ENCODE measurements around the gene LINGO3. TPM values are rescaled to one million over a fixed set of nuclear protein-coding genes. Genes with fewer than 3 reads are reported as not detected.

Gene LINGO3
- total RNA-seq, 1 experiment from 2014 or later = 2.0 TPM

- POLR2A ChIA-PET = no interaction called here
- Mint-ChIP-seq H3K4me1 (peaks cover 1% of the 10 kb centered on the region), H3K9me3 (no peaks in the 10 kb centered on the region), H3K36me3 (no peaks in the 10 kb centered on the region), H3K27me3 (ENCODE audit: low read depth) (peaks cover 8% of the 10 kb centered on the region), H3K27ac (no peak overlapping the region), H3K4me3 (no peak overlapping the region)
- DNase-seq (ENCODE audit: low spot score) (no peak), ATAC-seq (no peak)
- CTCF ChIA-PET = interaction anchor here (1.0 to 2.0 kb wide), 4 partner anchors 13 to 37 kb away, joined by 3 to 7 read pairs (median 5); no protein-coding TSS in a partner anchor
- TF ChIP-seq MXD4 (CRISPR knock-in tag; IDR thresholded peaks at IDR 0.05; ENCODE audit: borderline replicate concordance) (no peak), ZNF121 (CRISPR knock-in tag; IDR thresholded peaks at IDR 0.05) (peak; percentile 92)
Measured at GRCh38 chr19:2355168-2356035, 47.4 kb upstream of the LINGO3 start.

GRCh38 chr19:2354670-2355069, 46.7 kb upstream of the LINGO3 start:
- POLR2A ChIA-PET = no interaction called here
- DNase-seq (ENCODE audit: low spot score) (no peak), ATAC-seq (no peak)
- Mint-ChIP-seq H3K36me3 (no peaks in the 10 kb centered on the region), H3K9me3 (no peaks in the 10 kb centered on the region), H3K4me3 (no peak overlapping the region), H3K27me3 (ENCODE audit: low read depth) (peaks cover 6% of the 10 kb centered on the region), H3K4me1 (no peaks in the 10 kb centered on the region), H3K27ac (no peak overlapping the region)
- TF ChIP-seq HMGA2 (CRISPR knock-in tag; IDR thresholded peaks at IDR 0.05) (no peak), CREB1 (CRISPR knock-in tag; IDR thresholded peaks at IDR 0.05) (no peak)
- CTCF ChIA-PET = interaction anchor here (0.7 to 2.0 kb wide), 4 partner anchors 14 to 199 kb away, joined by 3 to 7 read pairs (median 5); no protein-coding TSS in a partner anchor

- CTCF ChIA-PET = interaction anchor here (0.5 to 1.0 kb wide), 3 partner anchors 38 to 1219 kb away, joined by 3 to 5 read pairs (median 4); no protein-coding TSS in a partner anchor
Measured at GRCh38 chr19:2353887-2354592, 46.1 kb upstream of the LINGO3 start.

More at GRCh38 chr19:2353887-2354592, 46.1 kb upstream of the LINGO3 start:
- ATAC-seq (no peak), DNase-seq (ENCODE audit: low spot score) (no peak)
- Mint-ChIP-seq H3K9me3 (no peaks in the 10 kb centered on the region), H3K27me3 (ENCODE audit: low read depth) (peaks cover 6% of the 10 kb centered on the region), H3K4me1 (no peaks in the 10 kb centered on the region), H3K36me3 (no peaks in the 10 kb centered on the region), H3K4me3 (no peak overlapping the region), H3K27ac (no peak overlapping the region)
- POLR2A ChIA-PET = no interaction called here
- TF ChIP-seq FOXP1 (CRISPR knock-in tag; IDR thresholded peaks at IDR 0.05; ENCODE audit: borderline replicate concordance) (no peak), ZNF671 (CRISPR knock-in tag; IDR thresholded peaks at IDR 0.05) (no peak), ZNF219 (CRISPR knock-in tag; IDR thresholded peaks at IDR 0.05; ENCODE audit: borderline replicate concordance) (no peak), ZNF281 (CRISPR knock-in tag; IDR thresholded peaks at IDR 0.05) (no peak), ZNF138 (CRISPR knock-in tag; conservative IDR thresholded peaks at IDR 0.05) (no peak), ZNF532 (CRISPR knock-in tag; IDR thresholded peaks at IDR 0.05; ENCODE audit: borderline replicate concordance) (no peak), GRHL2 (CRISPR knock-in tag; IDR thresholded peaks at IDR 0.05; ENCODE audit: insufficient replicate concordance, severe bottlenecking) (no peak), MXD4 (CRISPR knock-in tag; IDR thresholded peaks at IDR 0.05; ENCODE audit: borderline replicate concordance) (no peak), ZSCAN18 (CRISPR knock-in tag; IDR thresholded peaks at IDR 0.05) (no peak)
